GM12892 (cell line): ENCODE data around the gene NEGR1.

Experiments
- DNase-seq: peaks from one replicate; pipeline ENCODE4 v3.0.0; 2011; ENCODE audit not compliant: insufficient read length
- FAIRE-seq: peaks from 2 replicates; lab custom pipeline; 2011; peaks lifted over from hg19 to GRCh38; lab: Jason Lieb, UNC
- POLR2A ChIP-seq: IDR thresholded peaks from 2 replicates; pipeline ENCODE4 v1.6.1; 2011; ENCODE audit warnings: low read depth, low read length, control low read depth
- POLR2AphosphoS5 ChIP-seq: IDR thresholded peaks from 2 replicates; pipeline ENCODE4 v1.6.1; 2011; ENCODE audit warnings: low read depth, low read length, control low read depth
- TAF1 ChIP-seq: IDR thresholded peaks from 2 replicates; pipeline ENCODE4 v1.6.1; 2011; ENCODE audit warnings: low read depth, mild to moderate bottlenecking, control low read depth, low read length, borderline replicate concordance

Gene NEGR1

GRCh38 chr1:71490432-71490831, 791.9 kb downstream of the NEGR1 start:
- DNase-seq = no peak
- no peak for FAIRE-seq
- TF ChIP-seq POLR2A (no peak), TAF1 (no peak), POLR2AphosphoS5 (no peak)

- DNase-seq (no peak), FAIRE-seq (no peak)
- no peak for TF ChIP-seq TAF1
- TF ChIP-seq POLR2AphosphoS5 = no peak
- no peak for TF ChIP-seq POLR2A
Measured at GRCh38 chr1:71488555-71489252, 793.6 kb downstream of the NEGR1 start.

GRCh38 chr1:71473331-71473730, 809.0 kb downstream of the NEGR1 start:
- FAIRE-seq = no peak
- TF ChIP-seq POLR2A (no peak), TAF1 (no peak)
- no peak for DNase-seq

GRCh38 chr1:71465093-71465492, 817.2 kb downstream of the NEGR1 start:
- TF ChIP-seq POLR2AphosphoS5 (no peak), POLR2A (no peak), TAF1 (no peak)
- DNase-seq (no peak), FAIRE-seq (no peak)

- no peak for DNase-seq
- FAIRE-seq = no peak
- TF ChIP-seq POLR2A (no peak), POLR2AphosphoS5 (no peak), TAF1 (no peak)
Measured at GRCh38 chr1:71464016-71464415, 818.3 kb downstream of the NEGR1 start.

GRCh38 chr1:71463144-71463543, 819.2 kb downstream of the NEGR1 start:
- FAIRE-seq (no peak), DNase-seq (no peak)
- no peak for TF ChIP-seq POLR2AphosphoS5
- no peak for TF ChIP-seq TAF1
- TF ChIP-seq POLR2A = no peak

- DNase-seq (no peak), FAIRE-seq (no peak)
- TF ChIP-seq TAF1 (no peak), POLR2AphosphoS5 (no peak), POLR2A (no peak)
Measured at GRCh38 chr1:71462247-71462646, 820.1 kb downstream of the NEGR1 start.

GRCh38 chr1:71461416-71461815, 820.9 kb downstream of the NEGR1 start:
- no peak for DNase-seq
- no peak for TF ChIP-seq TAF1
- no peak for TF ChIP-seq POLR2A
- TF ChIP-seq POLR2AphosphoS5 = no peak
- no peak for FAIRE-seq

- FAIRE-seq (no peak), DNase-seq (no peak)
- TF ChIP-seq POLR2AphosphoS5 = no peak
- TF ChIP-seq TAF1 = no peak
- TF ChIP-seq POLR2A = no peak
Measured at GRCh38 chr1:71448444-71448843, 833.9 kb downstream of the NEGR1 start.

- DNase-seq = no peak
- no peak for FAIRE-seq
- TF ChIP-seq POLR2A = no peak
- TF ChIP-seq POLR2AphosphoS5 = no peak
- no peak for TF ChIP-seq TAF1
Measured at GRCh38 chr1:71438626-71439025, 843.7 kb downstream of the NEGR1 start.

- FAIRE-seq (no peak), DNase-seq (no peak)
- TF ChIP-seq POLR2A (no peak), POLR2AphosphoS5 (no peak)
Measured at GRCh38 chr1:71435951-71436350, 846.4 kb downstream of the NEGR1 start.

GRCh38 chr1:71434240-71434639, 848.1 kb downstream of the NEGR1 start:
- FAIRE-seq = no peak
- no peak for DNase-seq
- no peak for TF ChIP-seq TAF1
- TF ChIP-seq POLR2A = no peak
- no peak for TF ChIP-seq POLR2AphosphoS5

GRCh38 chr1:71428029-71428428, 854.3 kb downstream of the NEGR1 start:
- FAIRE-seq = no peak
- no peak for DNase-seq
- no peak for TF ChIP-seq POLR2A
- TF ChIP-seq TAF1 = no peak
- no peak for TF ChIP-seq POLR2AphosphoS5
